Stimulated activated memory B cell treated with anti-CD40 and anti-IgM and Interleukin-4, amounts not matched to agents 10 μg/mL and 1 μg/mL and 100 μg/mL, for 72 hours (primary cell): Measurements from ENCODE around the gene RANBP9.

Experiments
- ATAC-seq: fragments of 150-1000 bp; cut with Tn5 transposase; 2 replicates; pipeline ENCODE4 v1.10.0; 2021
- H3K27ac Mint-ChIP-seq: one replicate; pipeline ENCODE4 v1.8.0; 2022; ENCODE audit warnings: mild to moderate bottlenecking, mixed read lengths
- H3K27me3 Mint-ChIP-seq: one replicate; pipeline ENCODE4 v1.8.0; 2022; ENCODE audit warnings: mixed read lengths
- H3K36me3 Mint-ChIP-seq: one replicate; pipeline ENCODE4 v1.8.0; 2022; ENCODE audit warnings: mixed read lengths
- H3K4me1 Mint-ChIP-seq: one replicate; pipeline ENCODE4 v1.8.0; 2022; ENCODE audit warnings: mixed read lengths
- H3K4me3 Mint-ChIP-seq: one replicate; pipeline ENCODE4 v1.8.0; 2022; ENCODE audit warnings: mild to moderate bottlenecking, moderate library complexity, mixed read lengths
- H3K9me3 Mint-ChIP-seq: one replicate; pipeline ENCODE4 v1.8.0; 2022; ENCODE audit warnings: mixed read lengths

RANBP9 gene

GRCh38 chr6:13722880-13723279, 11.2 kb upstream of the RANBP9 start:
- Mint-ChIP-seq H3K27ac (no peak overlapping the region), H3K9me3 (peaks cover 2% of the 10 kb centered on the region), H3K4me1 (peaks cover 7% of the 10 kb centered on the region), H3K4me3 (no peak overlapping the region), H3K27me3 (no peaks in the 10 kb centered on the region), H3K36me3 (no peaks in the 10 kb centered on the region)
- no peak for ATAC-seq

- Mint-ChIP-seq H3K4me1 (peaks cover 3% of the 10 kb centered on the region), H3K9me3 (peaks cover 2% of the 10 kb centered on the region), H3K4me3 (no peak overlapping the region), H3K27ac (no peak overlapping the region), H3K27me3 (no peaks in the 10 kb centered on the region), H3K36me3 (no peaks in the 10 kb centered on the region)
- ATAC-seq, result no peak
Measured at GRCh38 chr6:13718123-13718458, 6.5 kb upstream of the RANBP9 start.

GRCh38 chr6:13716955-13717295, 5.3 kb upstream of the RANBP9 start:
- Mint-ChIP-seq H3K27ac (no peak overlapping the region), H3K9me3 (peaks cover 2% of the 10 kb centered on the region), H3K27me3 (no peaks in the 10 kb centered on the region), H3K4me3 (no peak overlapping the region), H3K4me1 (peaks cover 13% of the 10 kb centered on the region), H3K36me3 (no peaks in the 10 kb centered on the region)
- ATAC-seq, result no peak

GRCh38 chr6:13716225-13716954, 4.8 kb upstream of the RANBP9 start:
- Mint-ChIP-seq H3K4me1 (peaks cover 13% of the 10 kb centered on the region), H3K4me3 (no peak overlapping the region), H3K9me3 (peaks cover 2% of the 10 kb centered on the region), H3K36me3 (no peaks in the 10 kb centered on the region), H3K27ac (no peak overlapping the region), H3K27me3 (no peaks in the 10 kb centered on the region)
- ATAC-seq, result no peak

- ATAC-seq, result no peak
- Mint-ChIP-seq H3K27ac (no peak overlapping the region), H3K4me3 (no peak overlapping the region)
Measured at GRCh38 chr6:13715444-13715883, 3.8 kb upstream of the RANBP9 start.

GRCh38 chr6:13712599-13712898, 914 bp upstream of the RANBP9 start:
- peaks cover 42% of the 10 kb centered on the region for H3K4me1 Mint-ChIP-seq
- peak overlapping the region; percentile 96 for H3K27ac Mint-ChIP-seq
- ATAC-seq, result no peak
- peak overlapping the region; percentile 91 for H3K4me3 Mint-ChIP-seq
- H3K27me3 Mint-ChIP-seq, result no peaks in the 10 kb centered on the region
- H3K9me3 Mint-ChIP-seq, result no peaks in the 10 kb centered on the region
- H3K36me3 Mint-ChIP-seq, result no peaks in the 10 kb centered on the region

More at GRCh38 chr6:13715444-13715883, 3.8 kb upstream of the RANBP9 start:
- no peaks in the 10 kb centered on the region for H3K36me3 Mint-ChIP-seq
- H3K9me3 Mint-ChIP-seq, result peaks cover 2% of the 10 kb centered on the region
- H3K27me3 Mint-ChIP-seq, result no peaks in the 10 kb centered on the region
- H3K4me1 Mint-ChIP-seq, result peaks cover 15% of the 10 kb centered on the region

GRCh38 chr6:13711324-13711732, 307 bp downstream of the RANBP9 start:
- Mint-ChIP-seq H3K4me3 (peak overlapping the region; percentile 91), H3K36me3 (no peaks in the 10 kb centered on the region), H3K4me1 (peaks cover 42% of the 10 kb centered on the region), H3K27ac (peak overlapping the region; percentile 96), H3K9me3 (no peaks in the 10 kb centered on the region), H3K27me3 (no peaks in the 10 kb centered on the region)
- peak; percentile 79 for ATAC-seq

- peak overlapping the region; percentile 96 for H3K27ac Mint-ChIP-seq
- no peaks in the 10 kb centered on the region for H3K36me3 Mint-ChIP-seq
- ATAC-seq, result peak; percentile 14
- no peaks in the 10 kb centered on the region for H3K27me3 Mint-ChIP-seq
- peak overlapping the region; percentile 89 for H3K4me3 Mint-ChIP-seq
- peaks cover 42% of the 10 kb centered on the region for H3K4me1 Mint-ChIP-seq
- H3K9me3 Mint-ChIP-seq, result no peaks in the 10 kb centered on the region
Measured at GRCh38 chr6:13710552-13711323, 897 bp downstream of the RANBP9 start.

GRCh38 chr6:13709689-13710551, 1.7 kb downstream of the RANBP9 start:
- no peaks in the 10 kb centered on the region for H3K27me3 Mint-ChIP-seq
- H3K27ac Mint-ChIP-seq, result peak overlapping the region; percentile 96
- H3K9me3 Mint-ChIP-seq, result no peaks in the 10 kb centered on the region
- ATAC-seq, result no peak
- H3K4me1 Mint-ChIP-seq, result peaks cover 42% of the 10 kb centered on the region
- H3K36me3 Mint-ChIP-seq, result no peaks in the 10 kb centered on the region
- peak overlapping the region; percentile 89 for H3K4me3 Mint-ChIP-seq

GRCh38 chr6:13708736-13709135, 2.9 kb downstream of the RANBP9 start:
- Mint-ChIP-seq H3K9me3 (no peaks in the 10 kb centered on the region), H3K36me3 (no peaks in the 10 kb centered on the region), H3K4me1 (peaks cover 42% of the 10 kb centered on the region), H3K4me3 (peak overlapping the region; percentile 89), H3K27me3 (no peaks in the 10 kb centered on the region), H3K27ac (peak overlapping the region; percentile 22)
- no peak for ATAC-seq

GRCh38 chr6:13703496-13703895, 8.1 kb downstream of the RANBP9 start:
- no peak overlapping the region for H3K4me3 Mint-ChIP-seq
- H3K27me3 Mint-ChIP-seq, result no peaks in the 10 kb centered on the region
- no peak overlapping the region for H3K27ac Mint-ChIP-seq
- H3K9me3 Mint-ChIP-seq, result no peaks in the 10 kb centered on the region
- H3K4me1 Mint-ChIP-seq, result peaks cover 30% of the 10 kb centered on the region
- H3K36me3 Mint-ChIP-seq, result no peaks in the 10 kb centered on the region
- ATAC-seq, result no peak

GRCh38 chr6:13702809-13703302, 8.8 kb downstream of the RANBP9 start:
- ATAC-seq, result peak; percentile 88
- Mint-ChIP-seq H3K27ac (no peak overlapping the region), H3K4me1 (peaks cover 26% of the 10 kb centered on the region), H3K36me3 (no peaks in the 10 kb centered on the region), H3K9me3 (no peaks in the 10 kb centered on the region), H3K27me3 (no peaks in the 10 kb centered on the region), H3K4me3 (no peak overlapping the region)

GRCh38 chr6:13700232-13700631, 11.4 kb downstream of the RANBP9 start:
- H3K27me3 Mint-ChIP-seq, result no peaks in the 10 kb centered on the region
- H3K4me3 Mint-ChIP-seq, result no peak overlapping the region
- H3K27ac Mint-ChIP-seq, result no peak overlapping the region
- peaks cover 49% of the 10 kb centered on the region for H3K4me1 Mint-ChIP-seq
- peaks cover 8% of the 10 kb centered on the region for H3K36me3 Mint-ChIP-seq
- ATAC-seq, result no peak
- no peaks in the 10 kb centered on the region for H3K9me3 Mint-ChIP-seq

- Mint-ChIP-seq H3K4me3 (no peak overlapping the region), H3K27ac (no peak overlapping the region), H3K27me3 (no peaks in the 10 kb centered on the region), H3K9me3 (no peaks in the 10 kb centered on the region), H3K4me1 (peaks cover 64% of the 10 kb centered on the region), H3K36me3 (peaks cover 15% of the 10 kb centered on the region)
- ATAC-seq, result no peak
Measured at GRCh38 chr6:13698715-13699114, 12.9 kb downstream of the RANBP9 start.

GRCh38 chr6:13697857-13698256, 13.8 kb downstream of the RANBP9 start:
- Mint-ChIP-seq H3K36me3 (peaks cover 20% of the 10 kb centered on the region), H3K9me3 (no peaks in the 10 kb centered on the region), H3K4me3 (no peak overlapping the region), H3K4me1 (peaks cover 72% of the 10 kb centered on the region), H3K27me3 (no peaks in the 10 kb centered on the region), H3K27ac (no peak overlapping the region)
- no peak for ATAC-seq
